GM12878 (cell line): ENCODE results near the gene RAPGEF4. TPM values are rescaled to one million over a fixed set of nuclear protein-coding genes. Genes with fewer than 3 reads are reported as not detected.

Experiments used
- ATAC-seq: fragments of 200-7000 bp; cut with Tn5 transposase; 3 replicates; pipeline ENCODE4 v1.9.1; 2020; ENCODE audit warnings: mild to moderate bottlenecking, moderate library complexity
- BruUV-seq: library from RNA; stranded (reverse); fragments of 400-500 nt; replicated peaks from 2 replicates; lab custom pipeline; 2021; lab: Mats Ljungman, UMichigan
- CTCF ChIA-PET: fragments of 300-600 bp; sonication (Branson Sonifier 250); formaldehyde crosslinking; extraction: SDS; loops from one replicate; lab custom pipeline; 2021; ENCODE audit warnings: inconsistent platforms; lab: Yijun Ruan, JAX
- POLR2A ChIA-PET: fragments of 350-600 bp; formaldehyde crosslinking; extraction: SDS; loops from one replicate; lab custom pipeline; 2021; ENCODE audit warnings: inconsistent platforms; lab: Charles Lee
- RAD21 ChIA-PET: fragments of 300-600 bp; sonication (Branson Sonifier 250); formaldehyde crosslinking; loops from one replicate; lab custom pipeline; 2023; ENCODE audit warnings: antibody characterized with exemption; ENCODE audit not compliant: unreplicated experiment; lab: Charles Lee
- SMC1A ChIA-PET: fragments of 300-600 bp; sonication (Branson Sonifier 250); formaldehyde crosslinking; loops from one replicate; lab custom pipeline; 2023; ENCODE audit not compliant: unreplicated experiment, uncharacterized antibody; lab: Charles Lee
- DNase-seq: peaks from one replicate; pipeline ENCODE4 v3.0.0-alpha.2; 2011; ENCODE audit warnings: low read depth, low spot score
- FAIRE-seq: peaks from 3 replicates; lab custom pipeline; 2011; peaks lifted over from hg19 to GRCh38; lab: Jason Lieb, UNC
- H2AFZ ChIP-seq: 2 replicates; pipeline ENCODE4 v1.6.0; 2011; ENCODE audit warnings: low read depth, low read length, control low read depth; ENCODE audit not compliant: control insufficient read depth
- H3K27ac ChIP-seq: 2 replicates; pipeline ENCODE4 v1.5.1; 2011; ENCODE audit warnings: control low read depth; ENCODE audit not compliant: control insufficient read depth, insufficient read depth
- H3K27me3 ChIP-seq, 2 experiments: replicated peaks in 1 of 2; 2 replicates each; pipeline versions ENCODE4 v1.6.0 to v1.6.1; 2011; ENCODE audit warnings: low read length in 1 of 2; ENCODE audit not compliant: control insufficient read depth in 2 of 2, insufficient read depth in 2 of 2
- H3K36me3 ChIP-seq, 2 experiments: 2 replicates each; pipeline ENCODE4 v1.5.1; 2011; ENCODE audit warnings: low read length in 1 of 2; ENCODE audit not compliant: control insufficient read depth in 2 of 2, insufficient read depth in 2 of 2
- H3K4me1 ChIP-seq: 2 replicates; pipeline ENCODE4 v1.6.1; 2011; ENCODE audit warnings: mild to moderate bottlenecking, low read length, moderate library complexity, mixed read lengths; ENCODE audit not compliant: control insufficient read depth, insufficient read depth
- H3K4me2 ChIP-seq: 2 replicates; pipeline ENCODE4 v1.6.0; 2011; ENCODE audit warnings: control low read depth; ENCODE audit not compliant: control insufficient read depth, insufficient read depth
- H3K4me3 ChIP-seq: fragments of 200-600 bp; sonication (generic); 2 replicates; pipeline ENCODE4 v1.5.1; 2016
- H3K79me2 ChIP-seq: 2 replicates; pipeline ENCODE4 v1.6.0; 2011; ENCODE audit warnings: low read length; ENCODE audit not compliant: control insufficient read depth, insufficient read depth
- H3K9ac ChIP-seq: 2 replicates; pipeline ENCODE4 v1.8.0; 2011; ENCODE audit warnings: low read length, control low read depth, mixed read lengths; ENCODE audit not compliant: control insufficient read depth, insufficient read depth
- H3K9me3 ChIP-seq: replicated peaks from 3 replicates; pipeline ENCODE4 v1.5.1; 2011; ENCODE audit warnings: mild to moderate bottlenecking, low read length; ENCODE audit not compliant: control insufficient read depth, insufficient read depth
- H4K20me1 ChIP-seq: 2 replicates; pipeline ENCODE4 v1.6.0; 2011; ENCODE audit not compliant: control insufficient read depth, insufficient read depth
- BCL3 ChIP-seq: IDR thresholded peaks from 2 replicates; pipeline ENCODE4 v1.6.1; 2011; ENCODE audit warnings: borderline replicate concordance, low read depth, mild to moderate bottlenecking, moderate library complexity, low read length; ENCODE audit not compliant: insufficient read depth, poor library complexity, severe bottlenecking
- EGR1 ChIP-seq, 2 experiments: IDR thresholded peaks; 1 replicate in 1 of 2; 2 replicates in 1 of 2; pipeline ENCODE4 v1.6.1; 2011 to 2012; ENCODE audit warnings: low read depth in 2 of 2, low read length in 2 of 2, borderline replicate concordance in 1 of 2, mild to moderate bottlenecking in 1 of 2, moderate library complexity in 1 of 2
- FOS ChIP-seq: IDR thresholded peaks from 3 replicates; pipeline ENCODE4 v1.6.1; 2011; ENCODE audit warnings: borderline replicate concordance; ENCODE audit not compliant: insufficient read length; ENCODE audit errors: extremely low read depth
- JUNB ChIP-seq: IDR thresholded peaks from 2 replicates; pipeline ENCODE4 v1.6.1; 2016; ENCODE audit warnings: antibody characterized with exemption, mild to moderate bottlenecking
- PBX3 ChIP-seq: IDR thresholded peaks from 2 replicates; pipeline ENCODE4 v1.6.1; 2011; ENCODE audit warnings: mild to moderate bottlenecking, low read depth, low read length, moderate library complexity; ENCODE audit not compliant: insufficient replicate concordance
- RAD21 ChIP-seq: IDR thresholded peaks from 2 replicates; pipeline ENCODE4 v1.6.1; 2011; ENCODE audit warnings: mild to moderate bottlenecking, low read depth, low read length, moderate library complexity; ENCODE audit not compliant: insufficient read depth
- SMAD1 ChIP-seq: fragments of 450-650 bp; IDR thresholded peaks from 2 replicates; pipeline ENCODE4 v1.6.1; 2018; ENCODE audit warnings: mild to moderate bottlenecking, low read depth; ENCODE audit not compliant: partially characterized antibody
- SPI1 ChIP-seq: IDR thresholded peaks from 2 replicates; pipeline ENCODE4 v1.6.1; 2011; ENCODE audit warnings: low read depth, mild to moderate bottlenecking, low read length, moderate library complexity, borderline replicate concordance; ENCODE audit not compliant: insufficient read depth
- WGBS: methylation state at CpG from one replicate; pipeline ENCODE4 v1.1.6; 2016; ENCODE audit warnings: low lambda C conversion rate; ENCODE audit not compliant: insufficient replicate concordance, insufficient coverage; ENCODE audit errors: missing lambda C conversion rate; 5-methylcytosine and 5-hydroxymethylcytosine counted together
- in situ Hi-C: fragments of 300-500 bp; cut with MboI; formaldehyde crosslinking; loops from 9 replicates; pipeline ENCODE4 v1.14.3; 2018; ENCODE audit warnings: mixed read lengths
- intact Hi-C: fragments of 100-400 bp; cut with micrococcal nuclease; formaldehyde crosslinking; loops from one replicate; pipeline ENCODE4 v1.14.2; 2022; ENCODE audit not compliant: unreplicated experiment
- polyA plus RNA-seq, 11 experiments: library from polyadenylated mRNA; depleted of rRNA in 4 of 11; unstranded in 6 of 11; stranded (reverse) in 5 of 11; fragments of >200 nt; fragmentation: Nextera tagmentation in 4 of 11; fragmentation: Illumina TruSeq in 1 of 11; extraction: Ambion mirVana in 4 of 11; extraction: Trizol in 1 of 11; gene quantifications; 1 replicate in 1 of 11; 2 replicates in 10 of 11; pipeline versions ENCODE4 v1.2.1 to v1.2.3, GENCODE V29; 2011 to 2016; ENCODE audit warnings: inconsistent platforms in 2 of 11, missing spikeins in 2 of 11, low read depth in 1 of 11
- total RNA-seq, 4 experiments: library from RNA; depleted of rRNA in 3 of 4; stranded (reverse); fragments of >200 nt in 3 of 4; fragmentation: Illumina TruSeq in 1 of 4; extraction: Trizol in 1 of 4; gene quantifications; 2 replicates each; pipeline versions ENCODE4 v1.2.1 to v1.2.3, GENCODE V29; 2013 to 2021

RAPGEF4 gene
- total and polyA plus RNA-seq, 10 of the 15 experiments (the other 5 are each of a cell fraction or from before 2014, with no cell fraction given), result 0.18 TPM; not detected in 8

GRCh38 chr2:172722481-172722880 lies 13.2 kb upstream of the RAPGEF4 start:
- no peak for FAIRE-seq
- WGBS, result 65% methylated on average over 2 of the region's 2 CpGs
- ChIA-PET SMC1A (interaction anchor here (0.9 kb wide), 1 partner anchor 10 kb away, joined by 3 read pairs; no protein-coding TSS in a partner anchor), CTCF (no interaction called here), RAD21 (interaction anchor here (1.8 kb wide), 1 partner anchor 10 kb away, joined by 4 read pairs; no protein-coding TSS in a partner anchor), POLR2A (no interaction called here)
- H3K27ac ChIP-seq, result no peak overlapping the region
- H4K20me1 ChIP-seq, result no peaks in the 10 kb centered on the region
- H3K4me1 ChIP-seq, result no peaks in the 10 kb centered on the region
- no peaks in the 10 kb centered on the region; the same call in 2 of the 3 replicates for H3K9me3 ChIP-seq
- in situ Hi-C loops (no loop called here), intact Hi-C loops (no loop called here)
- no peaks in the 10 kb centered on the region for H3K79me2 ChIP-seq
- H3K4me3 ChIP-seq, result no peak overlapping the region
- H2AFZ ChIP-seq, result no peak overlapping the region
- no peak for ATAC-seq
- H3K36me3 ChIP-seq, result no peaks in the 10 kb centered on the region
- H3K27me3 ChIP-seq, result peaks cover 0 to 4% of the 10 kb centered on the region in 2 experiments; a peak in 3 of 4 replicates
- TF ChIP-seq FOS (no peak), RAD21 (no peak), SMAD1 (no peak), JUNB (no peak), SPI1 (no peak), BCL3 (no peak), PBX3 (no peak), EGR1 (IDR thresholded peaks at IDR 0.05; ENCODE audit: borderline replicate concordance in 1 of 2, low read depth in 2 of 2, low read length in 2 of 2) (no peak)
- H3K9ac ChIP-seq, result no peak overlapping the region
- H3K4me2 ChIP-seq, result no peak overlapping the region
- BruUV-seq, result no TSS peak
- no peak for DNase-seq
